ENCODE data around the gene SPATA31C1. TPM values are rescaled to one million over a fixed set of nuclear protein-coding genes. Genes with fewer than 3 reads are reported as not detected.
"Not testable (repeated sequence)": the region's sequence is repeated elsewhere in the genome, so short reads cannot be mapped to it uniquely, and the experiment has no call there.

The SPATA31C1 gene
- total RNA-seq, 1 experiment from 2014 or later, result not detected

GRCh38 chr9:87910821-87911220 lies 6.9 kb upstream of the SPATA31C1 start:
- Mint-ChIP-seq H3K4me3 (no peak overlapping the region), H3K4me1 (peaks cover 12% of the 10 kb centered on the region), H3K27ac (no peak overlapping the region), H3K27me3 (ENCODE audit: low read depth) (no peaks in the 10 kb centered on the region), H3K9me3 (peaks cover 14% of the 10 kb centered on the region), H3K36me3 (0 out of 2 replicates have a peak, but pooled peaks cover 2% of the 10 kb centered on the region)
- DNase-seq (ENCODE audit: low spot score), result no peak
- no peak for ATAC-seq
- CTCF ChIA-PET, result no interaction called here
- POLR2A ChIA-PET, result no interaction called here
- no peak for TF ChIP-seq NFATC4 (CRISPR knock-in tag; IDR thresholded peaks at IDR 0.05)
- no peak for TF ChIP-seq GTF2I (CRISPR knock-in tag; conservative IDR thresholded peaks at IDR 0.05)
- TF ChIP-seq ZSCAN18 (CRISPR knock-in tag; IDR thresholded peaks at IDR 0.05), result no peak
- no peak for TF ChIP-seq ZNF263 (CRISPR knock-in tag; IDR thresholded peaks at IDR 0.05; ENCODE audit: low read depth)
- no peak for TF ChIP-seq NR3C1 (CRISPR knock-in tag; conservative IDR thresholded peaks at IDR 0.05; ENCODE audit: low read depth)
- no peak for TF ChIP-seq FOXP4 (CRISPR knock-in tag; IDR thresholded peaks at IDR 0.05)
- TF ChIP-seq CREM (CRISPR knock-in tag; IDR thresholded peaks at IDR 0.05), result no peak
- no peak for TF ChIP-seq RELA (CRISPR knock-in tag; IDR thresholded peaks at IDR 0.05; ENCODE audit: borderline replicate concordance)
- TF ChIP-seq, protein P1, sequence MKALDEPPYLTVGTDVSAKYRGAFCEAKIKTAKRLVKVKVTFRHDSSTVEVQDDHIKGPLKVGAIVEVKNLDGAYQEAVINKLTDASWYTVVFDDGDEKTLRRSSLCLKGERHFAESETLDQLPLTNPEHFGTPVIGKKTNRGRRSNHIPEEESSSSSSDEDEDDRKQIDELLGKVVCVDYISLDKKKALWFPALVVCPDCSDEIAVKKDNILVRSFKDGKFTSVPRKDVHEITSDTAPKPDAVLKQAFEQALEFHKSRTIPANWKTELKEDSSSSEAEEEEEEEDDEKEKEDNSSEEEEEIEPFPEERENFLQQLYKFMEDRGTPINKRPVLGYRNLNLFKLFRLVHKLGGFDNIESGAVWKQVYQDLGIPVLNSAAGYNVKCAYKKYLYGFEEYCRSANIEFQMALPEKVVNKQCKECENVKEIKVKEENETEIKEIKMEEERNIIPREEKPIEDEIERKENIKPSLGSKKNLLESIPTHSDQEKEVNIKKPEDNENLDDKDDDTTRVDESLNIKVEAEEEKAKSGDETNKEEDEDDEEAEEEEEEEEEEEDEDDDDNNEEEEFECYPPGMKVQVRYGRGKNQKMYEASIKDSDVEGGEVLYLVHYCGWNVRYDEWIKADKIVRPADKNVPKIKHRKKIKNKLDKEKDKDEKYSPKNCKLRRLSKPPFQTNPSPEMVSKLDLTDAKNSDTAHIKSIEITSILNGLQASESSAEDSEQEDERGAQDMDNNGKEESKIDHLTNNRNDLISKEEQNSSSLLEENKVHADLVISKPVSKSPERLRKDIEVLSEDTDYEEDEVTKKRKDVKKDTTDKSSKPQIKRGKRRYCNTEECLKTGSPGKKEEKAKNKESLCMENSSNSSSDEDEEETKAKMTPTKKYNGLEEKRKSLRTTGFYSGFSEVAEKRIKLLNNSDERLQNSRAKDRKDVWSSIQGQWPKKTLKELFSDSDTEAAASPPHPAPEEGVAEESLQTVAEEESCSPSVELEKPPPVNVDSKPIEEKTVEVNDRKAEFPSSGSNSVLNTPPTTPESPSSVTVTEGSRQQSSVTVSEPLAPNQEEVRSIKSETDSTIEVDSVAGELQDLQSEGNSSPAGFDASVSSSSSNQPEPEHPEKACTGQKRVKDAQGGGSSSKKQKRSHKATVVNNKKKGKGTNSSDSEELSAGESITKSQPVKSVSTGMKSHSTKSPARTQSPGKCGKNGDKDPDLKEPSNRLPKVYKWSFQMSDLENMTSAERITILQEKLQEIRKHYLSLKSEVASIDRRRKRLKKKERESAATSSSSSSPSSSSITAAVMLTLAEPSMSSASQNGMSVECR (CRISPR knock-in tag; IDR thresholded peaks at IDR 0.05; ENCODE audit: borderline replicate concordance), result no peak
- no peak for TF ChIP-seq FOXP1 (CRISPR knock-in tag; IDR thresholded peaks at IDR 0.05; ENCODE audit: borderline replicate concordance)
- TF ChIP-seq MLX (CRISPR knock-in tag; IDR thresholded peaks at IDR 0.05), result no peak
- TF ChIP-seq, protein P2, sequence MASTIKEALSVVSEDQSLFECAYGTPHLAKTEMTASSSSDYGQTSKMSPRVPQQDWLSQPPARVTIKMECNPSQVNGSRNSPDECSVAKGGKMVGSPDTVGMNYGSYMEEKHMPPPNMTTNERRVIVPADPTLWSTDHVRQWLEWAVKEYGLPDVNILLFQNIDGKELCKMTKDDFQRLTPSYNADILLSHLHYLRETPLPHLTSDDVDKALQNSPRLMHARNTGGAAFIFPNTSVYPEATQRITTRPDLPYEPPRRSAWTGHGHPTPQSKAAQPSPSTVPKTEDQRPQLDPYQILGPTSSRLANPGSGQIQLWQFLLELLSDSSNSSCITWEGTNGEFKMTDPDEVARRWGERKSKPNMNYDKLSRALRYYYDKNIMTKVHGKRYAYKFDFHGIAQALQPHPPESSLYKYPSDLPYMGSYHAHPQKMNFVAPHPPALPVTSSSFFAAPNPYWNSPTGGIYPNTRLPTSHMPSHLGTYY (CRISPR knock-in tag; IDR thresholded peaks at IDR 0.05), result no peak
- TF ChIP-seq, protein P3, sequence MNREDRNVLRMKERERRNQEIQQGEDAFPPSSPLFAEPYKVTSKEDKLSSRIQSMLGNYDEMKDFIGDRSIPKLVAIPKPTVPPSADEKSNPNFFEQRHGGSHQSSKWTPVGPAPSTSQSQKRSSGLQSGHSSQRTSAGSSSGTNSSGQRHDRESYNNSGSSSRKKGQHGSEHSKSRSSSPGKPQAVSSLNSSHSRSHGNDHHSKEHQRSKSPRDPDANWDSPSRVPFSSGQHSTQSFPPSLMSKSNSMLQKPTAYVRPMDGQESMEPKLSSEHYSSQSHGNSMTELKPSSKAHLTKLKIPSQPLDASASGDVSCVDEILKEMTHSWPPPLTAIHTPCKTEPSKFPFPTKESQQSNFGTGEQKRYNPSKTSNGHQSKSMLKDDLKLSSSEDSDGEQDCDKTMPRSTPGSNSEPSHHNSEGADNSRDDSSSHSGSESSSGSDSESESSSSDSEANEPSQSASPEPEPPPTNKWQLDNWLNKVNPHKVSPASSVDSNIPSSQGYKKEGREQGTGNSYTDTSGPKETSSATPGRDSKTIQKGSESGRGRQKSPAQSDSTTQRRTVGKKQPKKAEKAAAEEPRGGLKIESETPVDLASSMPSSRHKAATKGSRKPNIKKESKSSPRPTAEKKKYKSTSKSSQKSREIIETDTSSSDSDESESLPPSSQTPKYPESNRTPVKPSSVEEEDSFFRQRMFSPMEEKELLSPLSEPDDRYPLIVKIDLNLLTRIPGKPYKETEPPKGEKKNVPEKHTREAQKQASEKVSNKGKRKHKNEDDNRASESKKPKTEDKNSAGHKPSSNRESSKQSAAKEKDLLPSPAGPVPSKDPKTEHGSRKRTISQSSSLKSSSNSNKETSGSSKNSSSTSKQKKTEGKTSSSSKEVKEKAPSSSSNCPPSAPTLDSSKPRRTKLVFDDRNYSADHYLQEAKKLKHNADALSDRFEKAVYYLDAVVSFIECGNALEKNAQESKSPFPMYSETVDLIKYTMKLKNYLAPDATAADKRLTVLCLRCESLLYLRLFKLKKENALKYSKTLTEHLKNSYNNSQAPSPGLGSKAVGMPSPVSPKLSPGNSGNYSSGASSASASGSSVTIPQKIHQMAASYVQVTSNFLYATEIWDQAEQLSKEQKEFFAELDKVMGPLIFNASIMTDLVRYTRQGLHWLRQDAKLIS (CRISPR knock-in tag; IDR thresholded peaks at IDR 0.05; ENCODE audit: borderline replicate concordance), result no peak

DNA sequence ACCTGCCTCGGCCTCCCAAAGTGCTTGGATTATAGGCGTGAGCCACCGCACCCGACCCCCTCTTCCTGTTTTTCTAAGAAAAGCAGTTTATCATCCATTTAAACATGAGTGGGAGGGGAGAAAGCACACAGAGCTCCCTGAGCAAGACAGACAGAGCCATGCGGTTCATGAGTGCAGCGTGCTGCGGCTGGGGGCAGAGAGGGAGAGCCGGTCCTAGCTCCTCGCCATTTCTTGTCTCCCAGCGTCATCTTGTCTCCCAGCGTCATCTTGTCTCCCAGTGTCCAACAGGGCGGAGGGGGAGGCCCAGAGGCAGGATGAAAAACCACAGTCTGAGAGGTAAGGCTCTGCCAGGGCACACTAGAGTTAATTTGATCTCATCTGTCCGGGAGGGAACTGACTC lies 1.3 kb downstream of the SPATA31C1 start:
- H3K4me1 Mint-ChIP-seq; H3K4me3 Mint-ChIP-seq; H3K27me3 Mint-ChIP-seq (ENCODE audit: low read depth); POLR2A ChIA-PET; H3K36me3 Mint-ChIP-seq; ATAC-seq; H3K9me3 Mint-ChIP-seq; DNase-seq (ENCODE audit: low spot score); H3K27ac Mint-ChIP-seq: not testable (repeated sequence)
- CTCF ChIA-PET, result interaction anchor here (0.7 kb wide), 1 partner anchor 215 kb away, joined by 16 read pairs; no protein-coding TSS in a partner anchor

DNA sequence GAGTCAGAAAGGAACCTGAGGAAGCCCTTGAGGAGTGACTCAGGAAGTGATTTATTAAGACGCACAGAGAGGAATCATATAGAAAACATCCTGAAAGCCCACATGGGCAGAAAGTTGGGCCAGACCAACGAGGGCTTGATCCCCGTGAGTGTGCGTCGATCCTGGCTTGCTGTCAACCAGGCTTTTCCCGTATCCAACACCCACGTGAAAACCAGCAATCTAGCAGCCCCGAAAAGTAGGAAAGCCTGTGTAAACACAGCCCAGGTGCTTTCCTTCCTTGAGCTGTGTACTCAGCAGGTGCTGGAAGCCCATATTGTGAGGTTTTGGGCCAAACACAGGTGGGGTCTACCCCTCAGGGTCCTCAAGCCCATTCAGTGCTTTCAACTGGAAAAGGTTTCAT lies 3.8 kb downstream of the SPATA31C1 start:
- H3K4me1 Mint-ChIP-seq; H3K27ac Mint-ChIP-seq; POLR2A ChIA-PET; H3K27me3 Mint-ChIP-seq (ENCODE audit: low read depth); CTCF ChIA-PET; ATAC-seq; DNase-seq (ENCODE audit: low spot score); H3K36me3 Mint-ChIP-seq; H3K9me3 Mint-ChIP-seq; H3K4me3 Mint-ChIP-seq: not testable (repeated sequence)

- H3K4me1 Mint-ChIP-seq; H3K36me3 Mint-ChIP-seq; DNase-seq (ENCODE audit: low spot score); H3K27me3 Mint-ChIP-seq (ENCODE audit: low read depth); POLR2A ChIA-PET; ATAC-seq; H3K4me3 Mint-ChIP-seq; H3K27ac Mint-ChIP-seq; CTCF ChIA-PET; H3K9me3 Mint-ChIP-seq: not testable (repeated sequence)
These were observed 5.2 kb downstream of the SPATA31C1 start for GRCh38 chr9:87923012-87923411.

Data from WTC11 (cell line).